ENCODE results near the gene AMMECR1.

Gene AMMECR1

DNA sequence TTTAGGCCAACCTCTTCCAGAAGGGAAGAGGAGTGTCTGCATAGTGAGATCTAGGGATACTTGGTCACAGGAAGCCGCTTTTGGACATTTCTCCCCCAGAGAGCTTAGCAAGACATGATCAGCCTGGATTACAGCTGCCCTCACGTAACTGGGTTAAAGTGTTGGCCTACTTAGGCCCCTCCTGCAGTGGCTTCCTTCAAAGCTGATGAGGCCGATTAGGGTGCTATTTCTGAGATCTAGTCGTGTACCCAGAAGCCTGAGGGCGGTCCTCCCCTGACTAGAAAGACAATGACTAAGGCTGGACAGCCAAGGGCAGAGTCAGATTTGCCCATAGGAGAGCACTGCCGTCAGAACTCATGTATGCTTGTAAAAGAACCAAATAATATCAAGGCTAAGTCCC lies 135.0 kb downstream of the AMMECR1 start:
- Histone ChIP-seq H2AFZ (ENCODE audit: low read depth) (no peak overlapping the region), H4K20me1 (ENCODE audit: insufficient read depth) (no peaks in the 10 kb centered on the region), H3K4me1 (ENCODE audit: low read depth, poor library complexity, severe bottlenecking) (no peaks in the 10 kb centered on the region), H3K36me3 (ENCODE audit: insufficient read depth) (no peaks in the 10 kb centered on the region), H3K27me3 (ENCODE audit: insufficient read depth, low read depth) (no peaks in the 10 kb centered on the region), H3K9ac (no peak overlapping the region), H3K4me2 (no peak overlapping the region), H3K27ac (no peak overlapping the region), H3K79me2 (ENCODE audit: insufficient read depth, low read depth) (no peaks in the 10 kb centered on the region), H3K4me3 (IDR thresholded peaks at IDR 0.05; ENCODE audit: insufficient read depth, low read depth, low read length) (no peak overlapping the region)
- TF ChIP-seq, protein P1, sequence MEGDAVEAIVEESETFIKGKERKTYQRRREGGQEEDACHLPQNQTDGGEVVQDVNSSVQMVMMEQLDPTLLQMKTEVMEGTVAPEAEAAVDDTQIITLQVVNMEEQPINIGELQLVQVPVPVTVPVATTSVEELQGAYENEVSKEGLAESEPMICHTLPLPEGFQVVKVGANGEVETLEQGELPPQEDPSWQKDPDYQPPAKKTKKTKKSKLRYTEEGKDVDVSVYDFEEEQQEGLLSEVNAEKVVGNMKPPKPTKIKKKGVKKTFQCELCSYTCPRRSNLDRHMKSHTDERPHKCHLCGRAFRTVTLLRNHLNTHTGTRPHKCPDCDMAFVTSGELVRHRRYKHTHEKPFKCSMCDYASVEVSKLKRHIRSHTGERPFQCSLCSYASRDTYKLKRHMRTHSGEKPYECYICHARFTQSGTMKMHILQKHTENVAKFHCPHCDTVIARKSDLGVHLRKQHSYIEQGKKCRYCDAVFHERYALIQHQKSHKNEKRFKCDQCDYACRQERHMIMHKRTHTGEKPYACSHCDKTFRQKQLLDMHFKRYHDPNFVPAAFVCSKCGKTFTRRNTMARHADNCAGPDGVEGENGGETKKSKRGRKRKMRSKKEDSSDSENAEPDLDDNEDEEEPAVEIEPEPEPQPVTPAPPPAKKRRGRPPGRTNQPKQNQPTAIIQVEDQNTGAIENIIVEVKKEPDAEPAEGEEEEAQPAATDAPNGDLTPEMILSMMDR (conservative IDR thresholded peaks at IDR 0.05; ENCODE audit: low read depth, low read length) = no peak

DNA sequence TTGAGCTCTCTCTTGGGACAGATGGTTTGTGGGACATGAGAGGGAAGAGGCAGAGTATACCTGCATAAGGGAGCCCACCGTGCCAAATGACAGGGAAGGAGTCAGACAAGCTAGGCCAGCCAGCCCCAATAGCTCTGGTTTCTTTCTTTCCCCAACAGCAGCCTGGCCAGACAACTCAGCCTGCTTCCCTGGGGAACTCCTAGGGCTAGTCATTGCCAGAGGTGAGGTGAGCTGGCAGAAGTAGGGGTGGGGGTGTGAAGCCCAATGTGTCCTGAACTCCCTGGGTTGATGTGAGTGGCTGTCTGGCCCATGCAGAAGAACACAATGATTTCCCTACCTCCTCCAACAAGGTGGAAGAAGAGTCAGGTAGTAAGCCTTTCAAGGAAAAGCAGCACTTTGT lies 135.5 kb downstream of the AMMECR1 start:
- Histone ChIP-seq H3K36me3 (ENCODE audit: insufficient read depth) (no peaks in the 10 kb centered on the region), H3K9ac (no peak overlapping the region), H3K79me2 (ENCODE audit: insufficient read depth, low read depth) (no peaks in the 10 kb centered on the region), H2AFZ (ENCODE audit: low read depth) (no peak overlapping the region), H3K27me3 (ENCODE audit: insufficient read depth, low read depth) (no peaks in the 10 kb centered on the region), H4K20me1 (ENCODE audit: insufficient read depth) (no peaks in the 10 kb centered on the region), H3K4me3 (IDR thresholded peaks at IDR 0.05; ENCODE audit: insufficient read depth, low read depth, low read length) (no peak overlapping the region), H3K27ac (no peak overlapping the region), H3K4me2 (no peak overlapping the region), H3K4me1 (ENCODE audit: low read depth, poor library complexity, severe bottlenecking) (no peaks in the 10 kb centered on the region)
- TF ChIP-seq, protein P1 (conservative IDR thresholded peaks at IDR 0.05; ENCODE audit: low read depth, low read length) = no peak

DNA sequence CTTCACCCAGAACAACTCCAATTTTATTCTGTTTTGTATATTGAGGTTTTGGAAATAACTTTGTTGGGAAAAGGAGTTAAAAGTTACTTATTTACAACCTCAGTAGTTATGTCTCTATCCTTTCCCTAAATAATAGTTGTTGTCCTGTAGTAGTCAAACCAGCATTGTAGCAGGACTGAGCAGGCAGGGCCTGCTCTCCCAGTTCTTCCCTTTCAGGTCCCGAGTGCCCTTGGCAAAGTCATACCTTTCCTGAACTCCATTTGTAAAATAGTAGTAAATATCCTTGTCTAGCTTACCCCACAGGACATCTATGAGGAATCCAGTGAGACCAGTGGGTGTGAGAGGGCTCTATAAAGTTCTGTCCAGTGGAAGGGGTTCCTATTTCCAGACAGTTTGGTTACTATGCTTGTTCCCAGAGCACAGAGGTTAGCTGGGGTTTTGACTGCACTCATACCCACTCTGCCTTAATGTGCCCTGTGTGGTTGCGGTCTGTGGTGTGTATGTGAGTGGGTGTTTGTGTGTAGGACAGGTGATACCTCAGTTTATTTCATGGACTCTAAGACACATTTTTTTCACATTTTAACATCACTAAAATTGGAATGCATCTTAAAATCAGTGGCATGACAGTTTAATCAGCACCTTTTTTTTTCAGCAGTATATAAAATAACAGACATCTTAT lies 136.3 kb downstream of the AMMECR1 start:
- no peak overlapping the region for H3K9ac ChIP-seq
- TF ChIP-seq, protein P1 (conservative IDR thresholded peaks at IDR 0.05; ENCODE audit: low read depth, low read length) = no peak

DNA sequence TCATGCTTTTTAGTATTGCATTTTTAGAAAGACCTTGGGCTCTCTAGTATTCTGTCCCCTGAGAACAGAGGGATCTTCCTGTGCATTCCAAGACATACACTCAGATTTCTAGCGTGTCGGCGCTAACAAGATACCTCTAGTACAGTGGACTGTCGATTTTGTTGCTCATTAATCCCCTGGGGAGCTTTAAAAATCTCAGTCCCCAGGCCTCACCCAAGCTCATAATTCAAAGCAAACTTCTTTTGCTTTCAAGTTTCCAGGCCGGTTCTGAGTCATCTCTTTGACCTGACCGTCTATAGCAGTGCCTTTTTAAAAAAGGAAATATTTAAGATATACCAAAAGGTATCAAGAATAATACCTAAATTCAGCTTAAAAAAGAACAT lies 137.0 kb downstream of the AMMECR1 start:
- H3K9ac ChIP-seq = no peak overlapping the region
- H3K27me3 ChIP-seq (ENCODE audit: insufficient read depth, low read depth) = no peaks in the 10 kb centered on the region
- no peak overlapping the region for H3K27ac ChIP-seq
- H3K4me1 ChIP-seq (ENCODE audit: low read depth, poor library complexity, severe bottlenecking) = no peaks in the 10 kb centered on the region
- H3K79me2 ChIP-seq (ENCODE audit: insufficient read depth, low read depth) = no peaks in the 10 kb centered on the region
- H3K4me3 ChIP-seq (IDR thresholded peaks at IDR 0.05; ENCODE audit: insufficient read depth, low read depth, low read length) = no peak overlapping the region
- TF ChIP-seq, protein P1 (conservative IDR thresholded peaks at IDR 0.05; ENCODE audit: low read depth, low read length) = no peak
- H3K4me2 ChIP-seq = no peak overlapping the region
- no peak overlapping the region for H2AFZ ChIP-seq (ENCODE audit: low read depth)
- no peaks in the 10 kb centered on the region for H3K36me3 ChIP-seq (ENCODE audit: insufficient read depth)
- no peaks in the 10 kb centered on the region for H4K20me1 ChIP-seq (ENCODE audit: insufficient read depth)

More for the DNA sequence above, 136.3 kb downstream of the AMMECR1 start:
- Histone ChIP-seq H3K36me3 (ENCODE audit: insufficient read depth) (no peaks in the 10 kb centered on the region), H2AFZ (ENCODE audit: low read depth) (no peak overlapping the region), H3K4me2 (no peak overlapping the region), H4K20me1 (ENCODE audit: insufficient read depth) (no peaks in the 10 kb centered on the region), H3K4me1 (ENCODE audit: low read depth, poor library complexity, severe bottlenecking) (no peaks in the 10 kb centered on the region), H3K4me3 (IDR thresholded peaks at IDR 0.05; ENCODE audit: insufficient read depth, low read depth, low read length) (no peak overlapping the region), H3K27ac (no peak overlapping the region), H3K79me2 (ENCODE audit: insufficient read depth, low read depth) (no peaks in the 10 kb centered on the region), H3K27me3 (ENCODE audit: insufficient read depth, low read depth) (no peaks in the 10 kb centered on the region)
